ENCODE data around the gene TRHDE. TPM values are rescaled to one million over a fixed set of nuclear protein-coding genes. Genes with fewer than 3 reads are reported as not detected.
"Not testable (repeated sequence)": the region's sequence is repeated elsewhere in the genome, so short reads cannot be mapped to it uniquely, and the experiment has no call there.

Gene TRHDE
- total and polyA plus RNA-seq, 9 donors = 0.29 to 2.3 (median 0.49) TPM

- Histone ChIP-seq H3K27me3 (ENCODE audit: control insufficient read depth, insufficient read depth, low read length) (no peaks in the 10 kb centered on the region), H3K4me3 (ENCODE audit: low read length) (no peak overlapping the region), H3K27ac (ENCODE audit: low read length) (no peak overlapping the region), H3K9me3 (replicated peaks; ENCODE audit: control insufficient read depth, low read depth, low read length) (no peaks in the 10 kb centered on the region), H3K4me1 (ENCODE audit: control insufficient read depth, insufficient read depth, low read length) (no peaks in the 10 kb centered on the region), H3K36me3 (ENCODE audit: control insufficient read depth, insufficient read depth, low read length) (no peaks in the 10 kb centered on the region)
- DNase-seq = no peak
These were observed 408.9 kb downstream of the TRHDE start for GRCh38 chr12:72681028-72681427.

DNA sequence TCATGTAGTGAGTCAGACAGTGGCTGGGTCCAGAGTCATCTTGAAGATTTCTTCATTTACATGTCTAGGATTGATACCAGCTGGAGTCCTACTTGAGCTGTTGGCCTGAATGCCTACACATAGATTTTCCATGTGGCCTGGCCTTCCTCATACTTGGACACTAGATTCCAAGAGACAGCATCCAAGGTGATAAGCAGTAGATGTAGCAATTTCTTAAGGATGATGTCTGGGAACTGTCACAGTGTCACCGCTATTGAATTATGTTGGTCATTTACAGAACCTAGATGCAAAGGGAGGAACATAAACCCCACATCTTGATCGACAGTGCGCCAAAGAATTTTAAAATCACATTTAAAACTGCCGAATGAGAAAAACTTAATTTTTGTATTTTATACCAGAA lies 412.3 kb downstream of the TRHDE start:
- no peak for DNase-seq
- WGBS (ENCODE audit: insufficient coverage) = no CpG with 5 or more reads among the region's 4 CpGs
- Histone ChIP-seq H3K27me3 (ENCODE audit: control insufficient read depth, insufficient read depth, low read length) (no peaks in the 10 kb centered on the region), H3K36me3 (ENCODE audit: control insufficient read depth, insufficient read depth, low read length) (no peaks in the 10 kb centered on the region), H3K9me3 (replicated peaks; ENCODE audit: control insufficient read depth, low read depth, low read length) (no peaks in the 10 kb centered on the region), H3K4me1 (ENCODE audit: control insufficient read depth, insufficient read depth, low read length) (no peaks in the 10 kb centered on the region), H3K4me3 (ENCODE audit: low read length) (no peak overlapping the region), H3K27ac (ENCODE audit: low read length) (no peak overlapping the region)

DNA sequence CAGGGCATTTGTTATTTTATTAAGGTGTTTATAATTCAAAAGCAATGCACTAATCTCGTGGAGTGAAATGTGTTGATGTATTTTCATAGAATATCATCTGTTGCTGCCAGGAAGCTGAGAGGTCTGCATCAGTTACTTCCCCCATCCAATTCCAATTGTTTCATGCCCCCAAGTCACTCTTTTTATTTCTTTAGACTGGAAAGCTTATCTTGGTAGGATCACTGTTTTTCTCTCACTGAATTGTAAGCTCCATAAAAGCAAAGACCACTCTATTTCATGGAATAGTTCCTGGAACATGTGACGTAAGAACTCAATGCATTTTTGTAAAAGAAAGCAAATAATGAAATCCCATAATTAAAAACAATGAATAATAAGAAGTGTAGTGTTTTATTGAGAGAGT lies 420.2 kb downstream of the TRHDE start:
- DNase-seq = no peak
- no CpG with 5 or more reads among the region's 2 CpGs for WGBS (ENCODE audit: insufficient coverage)
- Histone ChIP-seq H3K27ac (ENCODE audit: low read length) (no peak overlapping the region), H3K27me3 (ENCODE audit: control insufficient read depth, insufficient read depth, low read length) (no peaks in the 10 kb centered on the region), H3K36me3 (ENCODE audit: control insufficient read depth, insufficient read depth, low read length) (no peaks in the 10 kb centered on the region), H3K4me3 (ENCODE audit: low read length) (no peak overlapping the region), H3K9me3 (replicated peaks; ENCODE audit: control insufficient read depth, low read depth, low read length) (no peaks in the 10 kb centered on the region), H3K4me1 (ENCODE audit: control insufficient read depth, insufficient read depth, low read length) (no peaks in the 10 kb centered on the region)

- no peak overlapping the region for H3K4me3 ChIP-seq (ENCODE audit: low read length)
These were observed 422.0 kb downstream of the TRHDE start for GRCh38 chr12:72694193-72694592.

GRCh38 chr12:72699362-72699761 lies 427.2 kb downstream of the TRHDE start:
- no peaks in the 10 kb centered on the region for H3K36me3 ChIP-seq (ENCODE audit: control insufficient read depth, insufficient read depth, low read length)
- H3K27me3 ChIP-seq (ENCODE audit: control insufficient read depth, insufficient read depth, low read length) = no peaks in the 10 kb centered on the region
- H3K4me1 ChIP-seq (ENCODE audit: control insufficient read depth, insufficient read depth, low read length) = no peaks in the 10 kb centered on the region
- H3K4me3 ChIP-seq (ENCODE audit: low read length) = no peak overlapping the region
- no peak for DNase-seq
- 100% methylated on average over 1 of the region's 1 CpG for WGBS (ENCODE audit: insufficient coverage)
- H3K9me3 ChIP-seq (replicated peaks; ENCODE audit: control insufficient read depth, low read depth, low read length) = peaks cover 3% of the 10 kb centered on the region
- H3K27ac ChIP-seq (ENCODE audit: low read length) = no peak overlapping the region

More at GRCh38 chr12:72694193-72694592, 422.0 kb downstream of the TRHDE start:
- no peak overlapping the region for H3K27ac ChIP-seq (ENCODE audit: low read length)
- no peaks in the 10 kb centered on the region for H3K27me3 ChIP-seq (ENCODE audit: control insufficient read depth, insufficient read depth, low read length)
- no peak for DNase-seq
- no peaks in the 10 kb centered on the region for H3K9me3 ChIP-seq (replicated peaks; ENCODE audit: control insufficient read depth, low read depth, low read length)
- H3K36me3 ChIP-seq (ENCODE audit: control insufficient read depth, insufficient read depth, low read length) = no peaks in the 10 kb centered on the region
- no peaks in the 10 kb centered on the region for H3K4me1 ChIP-seq (ENCODE audit: control insufficient read depth, insufficient read depth, low read length)

- H3K9me3 ChIP-seq (replicated peaks; ENCODE audit: control insufficient read depth, low read depth, low read length); DNase-seq; H3K27me3 ChIP-seq (ENCODE audit: control insufficient read depth, insufficient read depth, low read length); H3K4me3 ChIP-seq (ENCODE audit: low read length); H3K36me3 ChIP-seq (ENCODE audit: control insufficient read depth, insufficient read depth, low read length); H3K27ac ChIP-seq (ENCODE audit: low read length); H3K4me1 ChIP-seq (ENCODE audit: control insufficient read depth, insufficient read depth, low read length): not testable (repeated sequence)
- 79% methylated on average over 9 of the region's 11 CpGs for WGBS (ENCODE audit: insufficient coverage)
These were observed 439.9 kb downstream of the TRHDE start for GRCh38 chr12:72712025-72712424.

DNA sequence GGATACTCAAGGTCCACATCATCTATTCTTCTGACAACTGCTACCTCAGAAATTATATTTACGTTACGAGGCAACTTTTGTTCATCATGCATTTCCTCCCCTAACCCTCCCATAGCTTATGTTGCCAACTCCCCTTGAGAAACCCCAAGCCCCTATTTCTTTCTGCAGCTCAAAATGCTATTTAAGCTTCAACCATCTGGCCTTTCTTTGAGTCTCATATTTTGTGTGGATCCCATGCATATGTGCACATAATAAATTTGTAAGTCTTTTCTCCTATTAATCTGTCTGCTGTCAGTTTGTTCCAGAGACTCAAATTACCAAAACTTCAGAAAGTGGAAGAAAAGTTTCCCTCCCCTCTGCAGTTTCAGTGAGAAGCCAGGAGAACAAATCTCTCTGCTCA lies 444.1 kb downstream of the TRHDE start:
- H3K9me3 ChIP-seq (replicated peaks; ENCODE audit: control insufficient read depth, low read depth, low read length) = no peaks in the 10 kb centered on the region

GRCh38 chr12:72717036-72717435 lies 444.9 kb downstream of the TRHDE start:
- Histone ChIP-seq H3K36me3 (ENCODE audit: control insufficient read depth, insufficient read depth, low read length) (no peaks in the 10 kb centered on the region), H3K27me3 (ENCODE audit: control insufficient read depth, insufficient read depth, low read length) (no peaks in the 10 kb centered on the region), H3K4me1 (ENCODE audit: control insufficient read depth, insufficient read depth, low read length) (no peaks in the 10 kb centered on the region), H3K9me3 (replicated peaks; ENCODE audit: control insufficient read depth, low read depth, low read length) (no peaks in the 10 kb centered on the region), H3K27ac (ENCODE audit: low read length) (no peak overlapping the region), H3K4me3 (ENCODE audit: low read length) (no peak overlapping the region)
- no peak for DNase-seq
- WGBS (ENCODE audit: insufficient coverage) = 14% methylated on average over 1 of the region's 1 CpG

More for the DNA sequence above, 444.1 kb downstream of the TRHDE start:
- H3K4me1 ChIP-seq (ENCODE audit: control insufficient read depth, insufficient read depth, low read length) = no peaks in the 10 kb centered on the region
- WGBS (ENCODE audit: insufficient coverage) = 18% methylated on average over 2 of the region's 2 CpGs
- DNase-seq = no peak
- H3K4me3 ChIP-seq (ENCODE audit: low read length) = no peak overlapping the region
- no peak overlapping the region for H3K27ac ChIP-seq (ENCODE audit: low read length)
- H3K36me3 ChIP-seq (ENCODE audit: control insufficient read depth, insufficient read depth, low read length) = no peaks in the 10 kb centered on the region
- no peaks in the 10 kb centered on the region for H3K27me3 ChIP-seq (ENCODE audit: control insufficient read depth, insufficient read depth, low read length)

All from muscle of leg (tissue), 11 donors.